ENCODE results near the gene CALHM4. TPM values are rescaled to one million over a fixed set of nuclear protein-coding genes. Genes with fewer than 3 reads are reported as not detected.

Gene CALHM4
- total RNA-seq, 3 donors from 2014 or later (not counting 1 experiment from before 2014, with no cell fraction given) = not detected

- Mint-ChIP-seq H3K27me3 (ENCODE audit: low read depth in 2 of 2) (no peaks in the 10 kb centered on the region), H3K4me1 (peaks cover 17 to 22% of the 10 kb centered on the region in 2 donors), H3K27ac (no peak overlapping the region), H3K9me3 (no peaks in the 10 kb centered on the region), H3K4me3 (no peak overlapping the region), H3K36me3 (no peaks in the 10 kb centered on the region)
- intact Hi-C loops (cut with micrococcal nuclease) = no loop called here
- DNase-seq (no peak), ATAC-seq (no peak)
- H3K36me3 ChIP-seq (ENCODE audit: control insufficient read depth, insufficient read depth, low read length) = peaks cover 37% of the 10 kb centered on the region
- H3K27ac ChIP-seq (ENCODE audit: low read length) = no peak overlapping the region
- no peaks in the 10 kb centered on the region for H3K4me1 ChIP-seq (ENCODE audit: control insufficient read depth, insufficient read depth, low read length)
- H3K9me3 ChIP-seq (ENCODE audit: control insufficient read depth, insufficient read depth, low read length) = no peaks in the 10 kb centered on the region
- TF ChIP-seq CTCF (IDR thresholded peaks at IDR 0.05) = no peak
- H3K4me3 ChIP-seq (ENCODE audit: low read length) = no peak overlapping the region
- WGBS (ENCODE audit: insufficient coverage) = 91% methylated on average over 1 of the region's 2 CpGs
- no peaks in the 10 kb centered on the region for H3K27me3 ChIP-seq (ENCODE audit: control insufficient read depth, insufficient read depth, low read length)
Measured at GRCh38 chr6:116580198-116580597, 26.6 kb downstream of the CALHM4 start.

GRCh38 chr6:116586276-116586675 lies 32.7 kb downstream of the CALHM4 start:
- TF ChIP-seq CTCF (IDR thresholded peaks at IDR 0.05) = no peak
- peaks cover 5 to 12% of the 10 kb centered on the region in 2 donors for H3K4me1 Mint-ChIP-seq
- Histone ChIP-seq H3K9me3 (ENCODE audit: control insufficient read depth, insufficient read depth, low read length) (no peaks in the 10 kb centered on the region), H3K36me3 (ENCODE audit: control insufficient read depth, insufficient read depth, low read length) (peaks cover 61% of the 10 kb centered on the region), H3K4me1 (ENCODE audit: control insufficient read depth, insufficient read depth, low read length) (no peaks in the 10 kb centered on the region), H3K27me3 (ENCODE audit: control insufficient read depth, insufficient read depth, low read length) (no peaks in the 10 kb centered on the region), H3K27ac (ENCODE audit: low read length) (no peak overlapping the region), H3K4me3 (ENCODE audit: low read length) (no peak overlapping the region)
- no peak for DNase-seq
- no peaks in the 10 kb centered on the region for H3K36me3 Mint-ChIP-seq
- no peak overlapping the region for H3K27ac Mint-ChIP-seq
- no peaks in the 10 kb centered on the region for H3K9me3 Mint-ChIP-seq
- no peaks in the 10 kb centered on the region for H3K27me3 Mint-ChIP-seq (ENCODE audit: low read depth in 2 of 2)
- ATAC-seq = no peak
- intact Hi-C loops (cut with micrococcal nuclease) = no loop called here
- H3K4me3 Mint-ChIP-seq = no peak overlapping the region

- no CpG with 5 or more reads among the region's 2 CpGs for WGBS (ENCODE audit: insufficient coverage)
- Mint-ChIP-seq H3K4me1 (peaks cover 5 to 12% of the 10 kb centered on the region in 2 donors), H3K27ac (no peak overlapping the region), H3K36me3 (peaks cover 4% of the 10 kb centered on the region), H3K4me3 (no peak overlapping the region), H3K27me3 (ENCODE audit: low read depth in 2 of 2) (no peaks in the 10 kb centered on the region), H3K9me3 (no peaks in the 10 kb centered on the region)
- intact Hi-C loops (cut with micrococcal nuclease) = no loop called here
- no peaks in the 10 kb centered on the region for H3K27me3 ChIP-seq (ENCODE audit: control insufficient read depth, insufficient read depth, low read length)
- ATAC-seq (no peak), DNase-seq (no peak)
- no peaks in the 10 kb centered on the region for H3K9me3 ChIP-seq (ENCODE audit: control insufficient read depth, insufficient read depth, low read length)
- no peak overlapping the region for H3K27ac ChIP-seq (ENCODE audit: low read length)
- no peaks in the 10 kb centered on the region for H3K4me1 ChIP-seq (ENCODE audit: control insufficient read depth, insufficient read depth, low read length)
- no peak for TF ChIP-seq CTCF (IDR thresholded peaks at IDR 0.05)
- peaks cover 63% of the 10 kb centered on the region for H3K36me3 ChIP-seq (ENCODE audit: control insufficient read depth, insufficient read depth, low read length)
- no peak overlapping the region for H3K4me3 ChIP-seq (ENCODE audit: low read length)
Measured at GRCh38 chr6:116586738-116587137, 33.2 kb downstream of the CALHM4 start.

GRCh38 chr6:116595247-116595646 lies 41.7 kb downstream of the CALHM4 start:
- no peak overlapping the region for H3K4me3 Mint-ChIP-seq
- H3K27me3 ChIP-seq (ENCODE audit: control insufficient read depth, insufficient read depth, low read length) = no peaks in the 10 kb centered on the region
- no peaks in the 10 kb centered on the region for H3K9me3 Mint-ChIP-seq
- TF ChIP-seq CTCF (IDR thresholded peaks at IDR 0.05) = no peak
- WGBS (ENCODE audit: insufficient coverage) = 95% methylated on average over 1 of the region's 3 CpGs
- no peak overlapping the region for H3K27ac Mint-ChIP-seq
- intact Hi-C loops (cut with micrococcal nuclease) = no loop called here
- DNase-seq (no peak), ATAC-seq (no peak)
- H3K4me1 ChIP-seq (ENCODE audit: control insufficient read depth, insufficient read depth, low read length) = no peaks in the 10 kb centered on the region
- no peak overlapping the region for H3K27ac ChIP-seq (ENCODE audit: low read length)
- H3K9me3 ChIP-seq (ENCODE audit: control insufficient read depth, insufficient read depth, low read length) = no peaks in the 10 kb centered on the region
- no peaks in the 10 kb centered on the region for H3K4me1 Mint-ChIP-seq
- no peak overlapping the region for H3K4me3 ChIP-seq (ENCODE audit: low read length)
- peaks cover 19% of the 10 kb centered on the region for H3K36me3 Mint-ChIP-seq
- H3K27me3 Mint-ChIP-seq (ENCODE audit: low read depth in 2 of 2) = no peaks in the 10 kb centered on the region
- peaks cover 58% of the 10 kb centered on the region for H3K36me3 ChIP-seq (ENCODE audit: control insufficient read depth, insufficient read depth, low read length)

Data from natural killer cell (primary cell).